HepG2 (cell line): Measurements from ENCODE around the gene BIVM. TPM values are rescaled to one million over a fixed set of nuclear protein-coding genes. Genes with fewer than 3 reads are reported as not detected.

Experiments
- DRAP1 ChIP-seq: IDR thresholded peaks from 2 replicates; pipeline ENCODE4 v1.6.1; 2016; ENCODE audit warnings: missing genetic modification reagents, missing compliant biosample characterization
- FIP1L1 ChIP-seq: fragments of 200-400 bp; formaldehyde crosslinking; IDR thresholded peaks from 2 replicates; pipeline ENCODE4 v1.6.1; 2018; ENCODE audit warnings: low read depth, mild to moderate bottlenecking, low read length, moderate library complexity, borderline replicate concordance; ENCODE audit not compliant: insufficient read depth
- GMEB1 ChIP-seq: sonication (generic); formaldehyde crosslinking; IDR thresholded peaks from 2 replicates; pipeline ENCODE4 v1.5.1; 2020; ENCODE audit warnings: missing genetic modification reagents, mild to moderate bottlenecking, borderline replicate concordance
- HNRNPK ChIP-seq: fragments of 200-400 bp; formaldehyde crosslinking; IDR thresholded peaks from 2 replicates; pipeline ENCODE4 v1.6.1; 2018; ENCODE audit warnings: low read length, low read depth, moderate library complexity, mild to moderate bottlenecking; ENCODE audit not compliant: poor library complexity, severe bottlenecking
- MAFF ChIP-seq: IDR thresholded peaks from 2 replicates; pipeline ENCODE4 v1.6.1; 2011; ENCODE audit warnings: low read depth, low read length, improper control_type of control experiment
- NCOR1 ChIP-seq: fragments of 200-600 bp; sonication (generic); IDR thresholded peaks from 2 replicates; pipeline ENCODE4 v1.7.0; 2017; ENCODE audit warnings: antibody characterized with exemption, low read length, borderline replicate concordance
- TEAD3 ChIP-seq: optimal IDR thresholded peaks from 2 replicates; pipeline ENCODE3; 2016; ENCODE audit warnings: borderline replicate concordance
- U2AF1 ChIP-seq: fragments of 200-400 bp; formaldehyde crosslinking; optimal IDR thresholded peaks from 2 replicates; pipeline ENCODE3; 2017; ENCODE audit warnings: mild to moderate bottlenecking, low read depth, low read length
- YEATS4 ChIP-seq: sonication (generic); formaldehyde crosslinking; IDR thresholded peaks from 2 replicates; pipeline ENCODE4 v1.4.0; 2020; ENCODE audit warnings: missing genetic modification reagents, borderline replicate concordance
- ZKSCAN1 ChIP-seq: fragments of 150-350 bp; IDR thresholded peaks from 2 replicates; pipeline ENCODE4 v1.6.1; 2014; ENCODE audit warnings: low read length
- ZNF563 ChIP-seq: sonication (generic); formaldehyde crosslinking; IDR thresholded peaks from 2 replicates; pipeline ENCODE4 v1.8.0; 2022; ENCODE audit warnings: mild to moderate bottlenecking, moderate library complexity, missing genetic modification reagents
- ZNF704 ChIP-seq: sonication (generic); formaldehyde crosslinking; IDR thresholded peaks from 2 replicates; pipeline ENCODE4 v1.8.1; 2023; ENCODE audit warnings: mild to moderate bottlenecking, inconsistent platforms, moderate library complexity, missing genetic modification reagents, borderline replicate concordance
- polyA plus RNA-seq, 8 experiments: library from polyadenylated mRNA; depleted of rRNA in 3 of 8; stranded (reverse) in 7 of 8; unstranded in 1 of 8; fragments of >200 nt; fragmentation: Illumina TruSeq in 4 of 8; extraction: Trizol in 4 of 8; gene quantifications; 2 replicates each; pipeline versions ENCODE4 v1.2.1 to v1.2.3, GENCODE V29; 2011 to 2016; ENCODE audit warnings: low read depth in 4 of 8, missing spikeins in 1 of 8, mixed read lengths in 1 of 8; ENCODE audit not compliant: insufficient read depth in 1 of 8
- total RNA-seq, 5 experiments: library from RNA; depleted of rRNA; stranded (reverse); fragments of >200 nt; fragmentation: Illumina TruSeq; extraction: Trizol; gene quantifications; 2 replicates each; pipeline ENCODE4 v1.2.3, GENCODE V29; 2016; ENCODE audit warnings: low read depth in 1 of 5
- TF ChIP-seq, protein P1 (sequence below): sonication (generic); formaldehyde crosslinking; conservative IDR thresholded peaks from 2 replicates; pipeline ENCODE4 v1.4.0; 2020; ENCODE audit warnings: mild to moderate bottlenecking, missing genetic modification reagents, moderate library complexity
- TF ChIP-seq, protein P2 (sequence below): sonication (generic); formaldehyde crosslinking; IDR thresholded peaks from 2 replicates; pipeline ENCODE4 v1.9.0; 2021; ENCODE audit warnings: missing genetic modification reagents, borderline replicate concordance
- TF ChIP-seq, protein P3 (sequence below): sonication (generic); formaldehyde crosslinking; IDR thresholded peaks from 2 replicates; pipeline ENCODE4 v1.4.0; 2020; ENCODE audit warnings: missing genetic modification reagents

BIVM gene
- total and polyA plus RNA-seq, 2 of the 13 experiments (the other 11 are each of a cell fraction or from before 2014, with no cell fraction given) = 10.4 to 15.8 TPM

DNA sequence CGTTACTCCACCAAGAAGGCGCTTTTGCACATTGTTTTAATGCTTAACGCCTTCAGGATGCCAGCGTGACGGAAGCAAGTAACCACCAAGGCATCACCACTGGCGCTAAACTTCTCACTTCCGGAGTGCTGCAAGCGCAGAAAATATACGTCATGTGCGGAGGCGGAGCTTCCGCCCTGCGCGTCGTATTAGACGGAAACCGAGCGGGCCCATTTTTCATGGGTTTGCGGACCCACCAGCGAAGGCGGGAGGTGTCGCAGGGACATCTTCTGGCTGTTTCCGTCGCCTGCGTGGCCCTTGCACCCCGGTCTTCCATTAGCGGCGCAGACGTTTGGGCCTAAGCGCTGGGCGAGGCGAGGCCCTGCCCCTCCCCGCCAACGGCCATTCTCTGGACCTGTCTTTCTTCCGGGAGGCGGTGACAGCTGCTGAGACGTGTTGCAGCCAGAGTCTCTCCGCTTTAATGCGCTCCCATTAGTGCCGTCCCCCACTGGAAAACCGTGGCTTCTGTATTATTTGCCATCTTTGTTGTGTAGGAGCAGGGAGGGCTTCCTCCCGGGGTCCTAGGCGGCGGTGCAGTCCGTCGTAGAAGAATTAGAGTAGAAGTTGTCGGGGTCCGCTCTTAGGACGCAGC, 46.8 kb downstream of the BIVM start, which contains the start of gene ERCC5 (continued):
- TF ChIP-seq HNRNPK (no peak), U2AF1 (no peak), TEAD3 (CRISPR knock-in tag) (peak; percentile 62), ZKSCAN1 (peak; percentile 62; the same call in 1 of the 2 replicates), FIP1L1 (no peak), DRAP1 (CRISPR knock-in tag) (peak; percentile 88), MAFF (no peak), YEATS4 (CRISPR knock-in tag) (peak; percentile 97), GMEB1 (CRISPR knock-in tag) (peak; percentile 91; the same call in 1 of the 2 replicates), NCOR1 (no peak), ZNF563 (CRISPR knock-in tag) (peak; percentile 50; the same call in 1 of the 2 replicates), ZNF704 (peak; percentile 65; the same call in 1 of the 2 replicates)
- TF ChIP-seq, protein P1, sequence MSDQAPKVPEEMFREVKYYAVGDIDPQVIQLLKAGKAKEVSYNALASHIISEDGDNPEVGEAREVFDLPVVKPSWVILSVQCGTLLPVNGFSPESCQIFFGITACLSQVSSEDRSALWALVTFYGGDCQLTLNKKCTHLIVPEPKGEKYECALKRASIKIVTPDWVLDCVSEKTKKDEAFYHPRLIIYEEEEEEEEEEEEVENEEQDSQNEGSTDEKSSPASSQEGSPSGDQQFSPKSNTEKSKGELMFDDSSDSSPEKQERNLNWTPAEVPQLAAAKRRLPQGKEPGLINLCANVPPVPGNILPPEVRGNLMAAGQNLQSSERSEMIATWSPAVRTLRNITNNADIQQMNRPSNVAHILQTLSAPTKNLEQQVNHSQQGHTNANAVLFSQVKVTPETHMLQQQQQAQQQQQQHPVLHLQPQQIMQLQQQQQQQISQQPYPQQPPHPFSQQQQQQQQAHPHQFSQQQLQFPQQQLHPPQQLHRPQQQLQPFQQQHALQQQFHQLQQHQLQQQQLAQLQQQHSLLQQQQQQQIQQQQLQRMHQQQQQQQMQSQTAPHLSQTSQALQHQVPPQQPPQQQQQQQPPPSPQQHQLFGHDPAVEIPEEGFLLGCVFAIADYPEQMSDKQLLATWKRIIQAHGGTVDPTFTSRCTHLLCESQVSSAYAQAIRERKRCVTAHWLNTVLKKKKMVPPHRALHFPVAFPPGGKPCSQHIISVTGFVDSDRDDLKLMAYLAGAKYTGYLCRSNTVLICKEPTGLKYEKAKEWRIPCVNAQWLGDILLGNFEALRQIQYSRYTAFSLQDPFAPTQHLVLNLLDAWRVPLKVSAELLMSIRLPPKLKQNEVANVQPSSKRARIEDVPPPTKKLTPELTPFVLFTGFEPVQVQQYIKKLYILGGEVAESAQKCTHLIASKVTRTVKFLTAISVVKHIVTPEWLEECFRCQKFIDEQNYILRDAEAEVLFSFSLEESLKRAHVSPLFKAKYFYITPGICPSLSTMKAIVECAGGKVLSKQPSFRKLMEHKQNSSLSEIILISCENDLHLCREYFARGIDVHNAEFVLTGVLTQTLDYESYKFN (CRISPR knock-in tag) = peak; percentile 63
- TF ChIP-seq, protein P2, sequence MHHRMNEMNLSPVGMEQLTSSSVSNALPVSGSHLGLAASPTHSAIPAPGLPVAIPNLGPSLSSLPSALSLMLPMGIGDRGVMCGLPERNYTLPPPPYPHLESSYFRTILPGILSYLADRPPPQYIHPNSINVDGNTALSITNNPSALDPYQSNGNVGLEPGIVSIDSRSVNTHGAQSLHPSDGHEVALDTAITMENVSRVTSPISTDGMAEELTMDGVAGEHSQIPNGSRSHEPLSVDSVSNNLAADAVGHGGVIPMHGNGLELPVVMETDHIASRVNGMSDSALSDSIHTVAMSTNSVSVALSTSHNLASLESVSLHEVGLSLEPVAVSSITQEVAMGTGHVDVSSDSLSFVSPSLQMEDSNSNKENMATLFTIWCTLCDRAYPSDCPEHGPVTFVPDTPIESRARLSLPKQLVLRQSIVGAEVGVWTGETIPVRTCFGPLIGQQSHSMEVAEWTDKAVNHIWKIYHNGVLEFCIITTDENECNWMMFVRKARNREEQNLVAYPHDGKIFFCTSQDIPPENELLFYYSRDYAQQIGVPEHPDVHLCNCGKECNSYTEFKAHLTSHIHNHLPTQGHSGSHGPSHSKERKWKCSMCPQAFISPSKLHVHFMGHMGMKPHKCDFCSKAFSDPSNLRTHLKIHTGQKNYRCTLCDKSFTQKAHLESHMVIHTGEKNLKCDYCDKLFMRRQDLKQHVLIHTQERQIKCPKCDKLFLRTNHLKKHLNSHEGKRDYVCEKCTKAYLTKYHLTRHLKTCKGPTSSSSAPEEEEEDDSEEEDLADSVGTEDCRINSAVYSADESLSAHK (CRISPR knock-in tag) = no peak
- TF ChIP-seq, protein P3, sequence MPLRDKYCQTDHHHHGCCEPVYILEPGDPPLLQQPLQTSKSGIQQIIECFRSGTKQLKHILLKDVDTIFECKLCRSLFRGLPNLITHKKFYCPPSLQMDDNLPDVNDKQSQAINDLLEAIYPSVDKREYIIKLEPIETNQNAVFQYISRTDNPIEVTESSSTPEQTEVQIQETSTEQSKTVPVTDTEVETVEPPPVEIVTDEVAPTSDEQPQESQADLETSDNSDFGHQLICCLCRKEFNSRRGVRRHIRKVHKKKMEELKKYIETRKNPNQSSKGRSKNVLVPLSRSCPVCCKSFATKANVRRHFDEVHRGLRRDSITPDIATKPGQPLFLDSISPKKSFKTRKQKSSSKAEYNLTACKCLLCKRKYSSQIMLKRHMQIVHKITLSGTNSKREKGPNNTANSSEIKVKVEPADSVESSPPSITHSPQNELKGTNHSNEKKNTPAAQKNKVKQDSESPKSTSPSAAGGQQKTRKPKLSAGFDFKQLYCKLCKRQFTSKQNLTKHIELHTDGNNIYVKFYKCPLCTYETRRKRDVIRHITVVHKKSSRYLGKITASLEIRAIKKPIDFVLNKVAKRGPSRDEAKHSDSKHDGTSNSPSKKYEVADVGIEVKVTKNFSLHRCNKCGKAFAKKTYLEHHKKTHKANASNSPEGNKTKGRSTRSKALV (CRISPR knock-in tag) = peak; percentile 75
